HG03064 (cell line): Measurements from ENCODE around the gene IRF7.

Experiments used
- ATAC-seq: cut with Tn5 transposase; IDR thresholded peaks from one replicate; pipeline ENCODE4 v1.9.1; 2021; ENCODE audit warnings: low read depth; ENCODE audit not compliant: unreplicated experiment

The IRF7 gene

DNA sequence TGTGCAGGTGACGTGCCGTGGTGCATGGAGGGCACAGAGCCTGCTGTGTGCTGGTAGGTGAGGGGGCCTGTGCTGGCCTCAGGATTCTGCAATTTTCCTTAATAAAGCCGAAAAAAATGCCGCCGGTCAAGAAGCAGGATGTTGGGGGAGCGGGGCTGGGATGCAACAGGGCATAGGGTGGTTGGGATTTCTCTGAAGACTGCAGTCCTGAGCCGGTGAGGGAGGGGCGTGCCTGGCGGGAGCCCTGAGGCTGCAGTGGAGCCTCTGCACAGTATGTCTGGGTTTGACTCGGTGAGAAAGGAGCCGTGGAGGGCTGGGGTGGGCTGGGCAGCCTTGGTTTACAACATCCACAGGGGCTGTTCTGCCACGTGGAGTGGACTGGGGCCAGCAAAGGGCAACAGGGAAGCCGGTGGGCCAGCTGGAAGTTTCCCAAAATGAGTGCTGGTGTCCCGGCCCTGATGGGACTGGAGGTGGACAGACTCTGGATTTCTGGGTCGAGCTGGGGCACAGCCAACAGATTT is 7.7 kb upstream of the IRF7 start:
- no peak for ATAC-seq

DNA sequence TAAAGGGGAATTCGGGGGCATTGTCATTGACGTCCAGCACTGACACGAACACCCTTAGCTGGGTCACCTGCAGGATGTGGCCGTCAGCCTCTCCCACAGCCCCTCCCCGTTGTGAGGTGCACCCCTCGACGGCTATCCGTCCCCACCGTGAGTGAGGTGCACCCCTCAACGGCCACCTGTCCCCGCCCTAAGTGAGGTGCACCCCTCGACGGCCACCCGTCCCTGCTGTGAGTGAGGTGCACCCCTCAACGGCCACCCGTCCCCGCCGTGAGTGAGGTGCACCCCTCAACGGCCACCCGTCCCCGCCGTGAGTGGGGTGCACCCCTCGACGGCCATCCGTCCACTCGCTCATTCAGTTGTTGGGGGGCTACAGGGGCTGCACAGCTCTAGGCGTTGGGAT is 6.1 kb upstream of the IRF7 start:
- ATAC-seq, result no peak

DNA sequence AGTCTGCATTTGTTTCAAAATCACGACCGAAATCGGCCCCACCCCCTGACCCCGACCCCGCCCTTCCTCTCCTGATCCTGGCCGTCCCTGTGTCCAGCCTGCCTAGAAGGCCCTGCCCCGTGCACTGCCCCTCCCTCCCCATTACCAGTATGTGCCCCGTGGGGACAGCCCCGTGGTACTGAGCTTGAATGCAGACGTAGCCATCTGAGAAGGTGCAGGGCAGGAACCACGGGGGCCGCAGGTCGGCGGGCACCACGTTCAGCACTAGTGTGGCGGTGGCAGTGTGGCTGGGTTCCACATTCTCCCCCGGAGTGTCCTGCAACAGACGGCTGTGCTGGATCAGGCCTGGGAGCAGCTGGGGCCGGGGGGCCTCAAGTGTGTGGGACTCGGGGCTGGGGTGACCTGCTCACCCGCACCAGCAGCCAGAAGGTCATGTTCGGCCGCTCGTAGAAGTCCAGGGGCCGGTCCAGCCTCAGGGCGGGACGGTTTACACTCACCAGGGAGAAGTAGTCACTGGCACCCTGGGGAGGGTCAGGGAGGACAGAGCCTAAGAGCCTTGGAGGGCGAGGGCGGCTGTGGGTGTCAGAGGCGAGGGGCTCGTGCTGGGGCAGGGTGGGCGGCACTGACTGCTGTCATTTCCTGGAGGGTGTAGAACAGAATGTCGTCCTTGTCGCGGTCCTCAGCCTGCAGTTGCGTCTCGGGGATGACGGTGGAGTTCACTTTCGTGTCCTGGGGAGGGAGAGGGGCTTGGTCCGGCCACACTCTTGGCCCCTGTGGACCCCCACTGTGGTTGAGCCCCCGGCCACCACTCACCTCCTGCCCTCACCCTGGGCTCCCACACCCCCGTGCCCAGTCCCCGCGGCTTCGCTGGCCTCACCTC is 5.4 kb upstream of the IRF7 start:
- no peak for ATAC-seq

DNA sequence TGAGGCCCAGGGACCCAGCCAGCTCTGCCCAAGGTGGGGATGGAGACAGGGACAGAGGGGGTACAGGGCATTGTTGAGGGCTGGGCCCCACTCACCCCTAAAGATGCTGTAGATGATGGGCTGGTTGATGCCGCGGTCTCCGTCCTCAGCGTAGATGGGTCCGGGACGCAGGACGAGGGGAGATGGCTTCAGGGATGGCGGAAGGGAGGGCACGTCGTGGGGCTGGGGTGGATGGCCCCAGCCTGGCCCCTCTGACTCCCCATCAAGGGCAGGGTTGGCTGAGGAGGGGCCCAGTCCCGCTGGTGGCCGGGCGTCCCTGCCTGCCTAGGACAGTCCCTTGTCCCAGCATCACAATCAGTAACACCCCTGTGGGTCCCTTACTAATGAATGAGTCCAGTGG is 4.5 kb upstream of the IRF7 start:
- ATAC-seq, result no peak

- no peak for ATAC-seq
Measured at GRCh38 chr11:619628-620050, 3.9 kb upstream of the IRF7 start.

DNA sequence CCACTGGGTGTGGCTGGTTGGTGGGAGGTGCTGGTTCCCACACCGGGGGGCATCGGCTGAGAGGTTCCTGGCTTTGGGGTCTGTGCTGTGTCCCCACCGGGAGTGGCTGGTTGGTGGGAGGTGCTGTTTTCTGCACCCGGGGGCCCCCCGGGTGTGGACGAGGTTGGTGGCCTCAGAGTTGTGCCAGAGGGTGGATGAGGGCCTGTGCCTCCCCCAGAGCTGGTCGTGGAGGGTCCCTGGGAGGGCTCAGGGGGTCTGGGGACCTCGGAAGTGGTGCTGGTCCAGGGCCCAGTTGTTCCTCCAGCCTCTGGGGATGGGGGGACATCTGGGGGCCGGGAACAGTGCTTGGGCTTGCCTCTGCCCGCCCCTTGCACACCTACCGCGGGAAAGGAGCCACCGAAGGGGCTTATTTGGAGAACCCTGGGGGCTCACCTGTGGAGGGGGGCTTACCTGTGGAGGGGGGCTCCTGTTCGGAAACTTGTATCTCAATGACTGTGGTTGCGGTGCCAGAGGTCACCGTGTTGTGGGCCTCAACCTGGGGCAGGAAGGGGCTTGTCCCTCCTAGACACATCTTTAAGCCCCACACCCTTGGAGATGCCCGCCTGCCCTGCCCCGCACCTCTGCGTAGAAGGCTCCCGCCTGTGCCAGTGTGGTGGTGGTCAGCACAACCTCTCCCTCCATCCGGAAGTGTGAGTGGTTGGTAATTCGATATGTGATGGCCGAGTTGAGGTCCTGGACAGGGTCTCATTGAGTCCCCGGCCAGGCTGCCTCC is 3.3 kb upstream of the IRF7 start:
- no peak for ATAC-seq

DNA sequence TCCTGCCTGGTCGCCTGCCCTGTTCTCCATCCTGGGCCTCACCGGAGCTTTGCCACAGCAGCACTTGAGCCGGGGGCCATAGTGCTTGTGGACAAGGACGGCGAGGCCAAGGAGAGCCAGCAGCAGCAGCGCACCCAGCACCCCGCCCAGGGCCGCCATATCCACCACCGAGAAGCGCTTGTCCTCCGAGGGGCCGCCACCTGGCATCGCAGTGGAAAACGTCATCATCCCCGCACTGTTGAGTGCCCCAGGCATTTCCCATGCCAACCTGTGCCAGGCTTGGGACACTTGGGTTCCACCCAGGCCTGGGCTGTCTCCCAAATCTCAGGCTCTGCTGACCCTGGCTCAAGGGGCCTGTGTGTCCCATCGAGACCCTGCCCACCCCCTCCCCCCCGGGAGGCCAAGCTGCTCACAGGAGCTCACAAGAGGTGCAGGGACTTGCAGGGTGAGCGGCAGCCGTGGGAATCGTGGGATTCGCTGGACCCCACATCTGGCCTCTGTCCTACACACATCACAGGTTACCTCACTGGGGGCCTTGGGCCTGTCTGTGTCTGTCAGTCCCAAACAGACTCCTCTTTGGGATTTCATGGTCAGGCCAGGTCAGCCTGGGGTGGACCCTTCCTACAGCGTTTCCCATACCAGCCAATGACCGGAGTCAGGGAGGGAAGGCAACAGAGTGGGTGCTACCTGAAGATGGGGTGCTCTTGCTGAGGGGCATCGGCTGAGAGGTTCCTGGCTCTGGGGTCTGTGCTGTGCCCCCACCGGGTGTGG is 2.3 kb upstream of the IRF7 start:
- no peak for ATAC-seq

DNA sequence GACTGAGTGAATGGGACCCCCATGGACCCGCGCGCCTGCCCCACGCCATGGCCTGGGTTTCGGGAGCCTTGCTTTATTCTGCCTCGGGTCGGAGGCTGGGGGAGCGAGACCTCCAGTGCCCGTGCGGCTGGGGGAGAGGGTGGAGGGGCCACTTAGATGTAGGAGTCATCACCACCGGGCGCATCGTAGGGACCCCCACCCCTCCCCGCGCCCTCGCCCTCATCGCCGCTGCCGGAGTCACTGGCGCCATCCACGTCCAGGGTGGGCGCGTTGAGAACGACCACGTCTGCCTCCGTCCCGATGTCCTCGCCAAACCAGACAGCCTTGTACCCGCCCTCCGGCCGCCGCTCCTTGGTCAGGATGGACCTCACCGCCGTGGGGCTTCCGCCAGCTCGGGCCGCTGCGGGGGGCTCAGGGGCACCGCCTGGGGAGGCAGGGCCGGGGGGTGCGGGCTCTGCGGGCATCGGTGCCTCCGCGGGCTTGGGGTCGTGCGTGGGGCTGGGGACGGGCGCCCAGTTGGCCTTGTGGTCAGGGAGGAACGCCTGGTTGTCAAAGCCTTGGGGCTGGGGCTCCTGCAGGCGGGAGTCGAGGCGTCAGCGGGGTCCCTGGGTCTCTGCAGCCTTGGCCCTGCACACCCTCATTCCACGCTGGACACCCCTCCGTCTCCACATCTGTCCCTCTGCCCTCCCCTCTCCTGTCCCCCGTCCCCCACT is 1.6 kb upstream of the IRF7 start:
- ATAC-seq, result no peak

- ATAC-seq, result no peak
Measured at GRCh38 chr11:616320-617198, 809 bp upstream of the IRF7 start.

DNA sequence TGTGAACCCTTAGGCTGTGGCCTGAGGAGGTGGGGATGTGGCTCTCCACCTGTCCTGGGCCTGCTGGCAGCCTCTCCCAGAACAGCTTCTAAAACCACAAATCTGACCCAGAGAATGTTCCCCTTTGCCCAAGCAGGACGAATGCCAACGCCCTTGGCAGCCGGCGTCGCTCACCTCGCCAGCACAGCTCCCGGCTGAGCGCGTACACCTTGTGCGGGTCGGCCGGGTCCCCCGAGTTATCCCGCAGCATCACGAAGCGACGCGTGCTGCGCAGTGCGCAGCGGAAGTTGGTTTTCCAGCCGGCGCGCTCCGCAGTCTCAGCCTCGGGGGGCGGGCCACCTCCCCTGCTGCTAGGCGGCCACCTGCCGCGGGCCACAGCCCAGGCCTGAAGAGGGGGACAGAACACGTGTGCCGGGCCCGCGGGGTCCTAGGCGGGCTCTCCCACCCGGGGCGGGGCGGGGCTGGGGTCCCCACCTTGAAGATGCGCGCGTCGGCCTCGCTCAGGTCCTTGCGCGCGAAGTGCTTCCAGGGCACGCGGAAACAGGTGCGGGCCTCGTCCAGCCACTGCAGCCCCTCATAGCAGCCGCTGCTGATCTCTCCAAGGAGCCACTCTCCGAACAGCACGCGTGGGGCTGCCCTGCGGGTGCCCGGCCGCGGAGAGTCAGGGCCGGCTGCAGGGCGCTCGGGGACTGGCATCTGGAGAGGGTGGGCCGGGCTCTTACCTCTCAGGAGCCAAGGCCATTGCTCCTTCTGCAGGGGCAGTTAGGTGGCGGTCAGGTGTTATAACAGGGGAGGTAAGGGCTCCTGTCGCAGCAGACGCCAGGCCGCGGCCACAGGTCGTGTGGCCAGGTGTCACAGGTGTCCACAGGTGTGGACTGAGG is 887 bp downstream of the IRF7 start:
- no peak for ATAC-seq

DNA sequence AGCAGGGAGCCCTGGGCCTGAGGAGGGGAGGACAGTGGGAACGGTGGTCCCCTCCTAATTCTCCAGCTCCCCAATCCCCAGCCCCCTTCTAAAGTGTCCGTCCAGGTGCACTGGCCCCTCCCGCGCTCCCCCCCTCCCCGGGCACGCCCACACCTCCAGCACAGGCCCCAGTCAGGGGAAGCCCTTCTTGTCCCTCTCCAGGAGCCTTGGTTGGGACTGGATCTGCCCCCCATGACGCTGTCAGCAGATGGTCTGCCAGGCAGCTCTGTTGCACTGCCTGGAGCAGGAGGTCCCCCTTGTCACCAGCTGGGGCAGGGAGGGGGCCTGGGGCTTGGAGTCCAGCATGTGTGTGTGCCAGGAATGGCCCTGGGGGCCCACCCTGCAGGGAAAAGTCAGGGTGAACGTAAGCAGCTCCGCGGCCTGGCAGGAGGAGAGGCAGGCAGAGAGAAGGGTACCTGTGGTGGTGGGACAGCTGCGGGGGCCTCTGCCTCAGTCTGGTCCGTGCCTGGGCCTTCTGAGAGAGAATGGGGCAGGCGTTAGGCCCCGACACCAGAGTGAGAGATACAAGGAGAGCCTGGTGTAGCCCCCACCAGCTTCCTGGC is 1.6 kb downstream of the IRF7 start:
- no peak for ATAC-seq

DNA sequence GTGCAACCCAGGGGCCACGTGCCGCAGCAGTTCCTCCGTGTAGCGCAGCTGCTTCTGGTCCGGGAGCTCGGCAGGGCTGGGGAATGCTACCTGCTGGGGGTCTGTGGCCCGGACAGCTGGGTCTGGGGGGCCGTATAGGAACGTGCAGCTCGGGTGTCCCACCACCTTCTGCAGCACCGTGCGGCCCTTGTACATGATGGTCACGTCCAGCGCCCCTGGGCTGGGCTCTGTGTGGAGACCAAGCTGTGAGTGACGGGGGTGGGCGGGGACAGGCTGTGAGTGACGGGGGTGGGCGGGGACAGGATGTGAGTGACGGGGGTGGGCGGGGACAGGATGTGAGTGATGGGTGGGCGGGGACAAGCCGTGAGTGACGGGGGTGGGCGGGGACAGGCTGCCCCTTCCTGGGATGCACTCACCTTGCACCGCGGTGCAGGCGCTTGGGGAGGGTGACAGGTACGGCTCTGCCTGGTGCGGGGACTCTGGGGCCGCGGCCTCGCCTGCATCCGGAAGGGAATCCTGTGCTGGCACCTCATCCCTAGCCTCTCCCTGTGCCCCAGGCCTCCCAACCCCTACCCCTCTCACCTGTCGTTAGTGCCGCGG is 2.3 kb downstream of the IRF7 start:
- no peak for ATAC-seq

- no peak for ATAC-seq
Measured at GRCh38 chr11:612961-613300, 2.8 kb downstream of the IRF7 start.

GRCh38 chr11:612201-612960 is 3.4 kb downstream of the IRF7 start:
- ATAC-seq, result no peak

DNA sequence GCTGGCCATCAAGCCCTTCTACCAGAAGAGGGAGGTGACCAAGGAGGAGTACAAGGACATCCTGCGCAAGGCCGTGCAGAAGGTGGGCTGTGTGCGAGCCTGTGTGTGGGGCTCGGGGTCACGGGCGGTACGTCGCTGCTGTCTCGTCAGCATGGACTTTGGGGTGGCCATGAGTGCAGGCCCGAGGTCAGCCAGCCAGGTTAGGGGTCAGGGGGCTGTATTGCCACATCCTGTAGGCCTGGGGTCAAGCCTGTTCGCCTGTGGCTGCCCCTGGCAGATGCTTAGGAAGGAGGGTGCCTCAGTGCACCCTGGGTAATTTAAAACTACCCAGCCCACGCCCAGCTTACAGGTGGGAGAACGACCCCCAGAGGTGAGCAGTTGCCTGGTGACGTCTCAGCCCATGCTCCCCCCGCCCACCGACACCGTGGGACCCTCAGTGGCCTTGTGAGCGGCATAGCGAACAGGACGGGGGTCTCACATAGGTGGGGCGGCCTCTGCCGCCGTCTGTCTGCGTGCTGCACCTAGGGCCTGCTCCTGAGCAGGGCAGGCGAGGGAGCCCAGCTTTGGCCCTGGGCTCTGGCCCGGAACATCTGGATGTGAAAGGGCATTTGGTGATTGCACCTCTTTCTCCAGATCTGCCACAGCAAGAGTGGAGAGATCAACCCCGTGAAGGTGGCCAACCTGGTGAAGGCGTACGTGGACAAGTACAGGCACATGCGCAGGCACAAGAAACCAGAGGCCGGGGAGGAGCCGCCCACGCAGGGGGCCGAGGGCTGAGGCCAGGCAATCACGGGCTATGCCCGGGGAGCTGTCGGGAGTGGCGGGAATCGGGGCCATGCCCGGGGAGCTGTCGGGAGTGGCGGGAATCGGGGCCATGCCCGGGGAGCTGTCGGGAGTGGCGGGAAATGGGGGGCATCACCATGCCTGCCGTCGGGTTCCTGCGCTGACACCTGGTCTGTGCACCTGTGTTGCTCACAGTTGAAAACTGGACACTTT is 4.5 kb downstream of the IRF7 start:
- ATAC-seq, result no peak
